SU-DHL-6 (cell line): ENCODE results near the gene MYCBPAP.

ENCODE experiments used
- CTCF ChIP-seq: fragments of 200-600 bp; sonication (generic); IDR thresholded peaks from one replicate; pipeline ENCODE4 v1.5.1; 2017; ENCODE audit warnings: antibody characterized with exemption, mild to moderate bottlenecking, low read length, moderate library complexity; ENCODE audit not compliant: insufficient read depth, poor library complexity, severe bottlenecking
- EZH2phosphoT487 ChIP-seq: fragments of 200-600 bp; sonication (generic), shearing (Covaris generic); conservative IDR thresholded peaks from 2 replicates; pipeline ENCODE4 v1.6.1; 2018; ENCODE audit warnings: mild to moderate bottlenecking, antibody characterized with exemption, low read length, moderate library complexity, mixed read lengths

- TF ChIP-seq CTCF (no peak), EZH2phosphoT487 (no peak)
These were observed 53.5 kb downstream of the MYCBPAP start for GRCh38 chr17:50561746-50562141.
